IPS-NIHi11 (cell line): ENCODE data around the gene RUNX1.

Experiments used
- DNase-seq: peaks from one replicate; pipeline ENCODE4 v3.0.0; 2012; ENCODE audit warnings: mixed read lengths, low spot score

RUNX1 gene

GRCh38 chr21:34923626-34924025 lies 125.5 kb downstream of the RUNX1 start:
- DNase-seq, result no peak

GRCh38 chr21:34923202-34923601 lies 125.9 kb downstream of the RUNX1 start:
- no peak for DNase-seq

GRCh38 chr21:34922479-34922878 lies 126.6 kb downstream of the RUNX1 start:
- peak; percentile 28 for DNase-seq

GRCh38 chr21:34921151-34921550 lies 128.0 kb downstream of the RUNX1 start:
- no peak for DNase-seq

GRCh38 chr21:34919406-34919805 lies 129.7 kb downstream of the RUNX1 start:
- no peak for DNase-seq

- DNase-seq, result no peak
Measured at GRCh38 chr21:34916446-34916845, 132.7 kb downstream of the RUNX1 start.

GRCh38 chr21:34915364-34915841 lies 133.7 kb downstream of the RUNX1 start:
- DNase-seq, result no peak

- DNase-seq, result no peak
Measured at GRCh38 chr21:34914239-34914638, 134.9 kb downstream of the RUNX1 start.

- no peak for DNase-seq
Measured at GRCh38 chr21:34913811-34914210, 135.3 kb downstream of the RUNX1 start.

- DNase-seq, result no peak
Measured at GRCh38 chr21:34912022-34912945, 136.8 kb downstream of the RUNX1 start.

- DNase-seq, result no peak
Measured at GRCh38 chr21:34911360-34911759, 137.7 kb downstream of the RUNX1 start.

GRCh38 chr21:34910396-34910795 lies 138.7 kb downstream of the RUNX1 start:
- DNase-seq, result no peak

GRCh38 chr21:34909492-34910292 lies 139.4 kb downstream of the RUNX1 start:
- DNase-seq, result no peak

GRCh38 chr21:34908419-34909055 lies 140.6 kb downstream of the RUNX1 start:
- DNase-seq, result no peak

GRCh38 chr21:34907461-34908418 lies 141.4 kb downstream of the RUNX1 start:
- DNase-seq, result no peak

GRCh38 chr21:34906401-34906800 lies 142.7 kb downstream of the RUNX1 start:
- DNase-seq, result no peak

- DNase-seq, result no peak
Measured at GRCh38 chr21:34905218-34905537, 143.9 kb downstream of the RUNX1 start.

- DNase-seq, result no peak
Measured at GRCh38 chr21:34904526-34905217, 144.4 kb downstream of the RUNX1 start.

GRCh38 chr21:34900376-34900775 lies 148.7 kb downstream of the RUNX1 start:
- no peak for DNase-seq

- DNase-seq, result no peak
Measured at GRCh38 chr21:34899760-34900159, 149.3 kb downstream of the RUNX1 start.

- DNase-seq, result no peak
Measured at GRCh38 chr21:34899302-34899701, 149.8 kb downstream of the RUNX1 start.
